ENCODE measurements around the gene MINAR1. TPM values are rescaled to one million over a fixed set of nuclear protein-coding genes. Genes with fewer than 3 reads are reported as not detected.

The MINAR1 gene, protein sequence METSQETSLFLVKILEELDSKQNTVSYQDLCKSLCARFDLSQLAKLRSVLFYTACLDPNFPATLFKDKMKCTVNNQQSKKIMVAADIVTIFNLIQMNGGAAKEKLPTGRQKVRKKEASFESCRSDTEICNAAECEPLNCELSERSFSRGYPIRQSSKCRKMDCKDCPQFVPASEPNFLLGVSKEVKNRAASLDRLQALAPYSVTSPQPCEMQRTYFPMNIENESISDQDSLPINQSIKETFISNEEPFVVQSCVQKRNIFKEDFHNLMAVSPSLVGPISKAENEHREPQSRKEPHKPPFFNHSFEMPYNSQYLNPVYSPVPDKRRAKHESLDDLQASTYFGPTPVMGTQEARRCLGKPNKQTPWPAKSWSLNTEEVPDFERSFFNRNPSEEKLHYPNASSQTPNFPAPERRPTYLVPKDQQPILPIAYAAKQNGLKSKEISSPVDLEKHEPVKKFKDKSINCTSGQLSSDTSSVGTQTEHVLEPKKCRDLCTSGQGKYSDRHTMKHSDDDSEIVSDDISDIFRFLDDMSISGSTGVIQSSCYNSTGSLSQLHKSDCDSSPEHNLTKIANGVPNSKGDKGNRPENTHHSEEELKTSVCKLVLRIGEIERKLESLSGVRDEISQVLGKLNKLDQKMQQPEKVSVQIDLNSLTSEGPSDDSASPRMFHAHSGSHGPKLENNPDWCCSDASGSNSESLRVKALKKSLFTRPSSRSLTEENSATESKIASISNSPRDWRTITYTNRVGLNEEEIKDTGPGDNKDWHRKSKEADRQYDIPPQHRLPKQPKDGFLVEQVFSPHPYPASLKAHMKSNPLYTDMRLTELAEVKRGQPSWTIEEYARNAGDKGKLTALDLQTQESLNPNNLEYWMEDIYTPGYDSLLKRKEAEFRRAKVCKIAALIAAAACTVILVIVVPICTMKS
- 0.87 and 1.5 TPM in 2 replicates for total RNA-seq (ENCODE audit: low replicate concordance)

DNA sequence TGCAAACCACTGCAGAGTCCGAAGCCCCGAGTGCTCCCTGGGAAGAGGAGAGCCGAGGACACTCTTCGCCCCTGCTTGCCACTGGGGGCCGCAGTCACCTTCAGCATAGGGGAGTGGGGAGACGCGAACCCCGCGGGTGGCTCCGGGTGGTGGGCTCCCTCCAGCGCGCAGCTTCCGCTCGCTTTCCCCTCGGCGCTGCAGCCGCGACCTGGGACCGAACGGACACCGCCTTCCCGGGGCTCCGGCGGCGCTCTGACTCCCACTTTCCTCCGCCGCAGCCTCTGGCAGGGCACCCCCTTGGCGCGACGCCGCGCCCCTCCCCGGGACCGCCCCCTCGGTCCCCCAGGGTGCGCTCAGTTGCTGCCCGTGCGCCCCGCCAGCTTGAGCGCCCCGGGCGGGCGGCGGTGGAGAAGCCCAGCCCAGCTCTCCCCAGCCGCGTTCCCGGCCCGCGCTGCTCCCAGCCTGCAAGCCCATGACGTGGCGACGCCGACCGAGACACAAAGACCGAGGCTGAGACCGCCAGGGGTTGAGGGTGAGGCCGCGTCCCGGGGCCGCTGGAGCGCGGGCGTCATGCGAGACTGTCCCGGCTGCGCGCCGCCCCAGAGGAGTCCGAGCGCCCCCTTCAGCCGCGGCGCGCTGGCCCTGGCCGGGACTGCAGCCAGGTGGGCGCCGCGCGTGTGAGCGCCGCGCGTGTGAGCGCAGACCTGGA, at the start of gene MINAR1:
Gene MINAR1 (plus strand): TSS at position 701 of the 709 bp plus-strand sequence. CDS start 23,812 bp downstream, outside the sequence.
- peaks cover 25% of the 10 kb centered on the region for H3K4me1 ChIP-seq
- H3K4me2 ChIP-seq: peak within 1 kb of the TSS; percentile 92
- H3K36me3 ChIP-seq: no peaks in the 10 kb centered on the region
- H3K27me3 ChIP-seq: peaks cover 100% of the 10 kb centered on the region
- Mint-ChIP-seq H3K36me3 (no peaks in the 10 kb centered on the region), H3K27ac (no peak within 1 kb of the TSS), H3K27me3 (ENCODE audit: insufficient read depth, low read depth) (peaks cover 55% of the 10 kb centered on the region), H3K4me1 (peaks cover 27% of the 10 kb centered on the region), H3K4me3 (peak within 1 kb of the TSS; percentile 84), H3K9me3 (no peaks in the 10 kb centered on the region)
- peak; percentile 78 for TF ChIP-seq EZH2phosphoT487 (IDR thresholded peaks at IDR 0.05)
- TF ChIP-seq, protein P1, sequence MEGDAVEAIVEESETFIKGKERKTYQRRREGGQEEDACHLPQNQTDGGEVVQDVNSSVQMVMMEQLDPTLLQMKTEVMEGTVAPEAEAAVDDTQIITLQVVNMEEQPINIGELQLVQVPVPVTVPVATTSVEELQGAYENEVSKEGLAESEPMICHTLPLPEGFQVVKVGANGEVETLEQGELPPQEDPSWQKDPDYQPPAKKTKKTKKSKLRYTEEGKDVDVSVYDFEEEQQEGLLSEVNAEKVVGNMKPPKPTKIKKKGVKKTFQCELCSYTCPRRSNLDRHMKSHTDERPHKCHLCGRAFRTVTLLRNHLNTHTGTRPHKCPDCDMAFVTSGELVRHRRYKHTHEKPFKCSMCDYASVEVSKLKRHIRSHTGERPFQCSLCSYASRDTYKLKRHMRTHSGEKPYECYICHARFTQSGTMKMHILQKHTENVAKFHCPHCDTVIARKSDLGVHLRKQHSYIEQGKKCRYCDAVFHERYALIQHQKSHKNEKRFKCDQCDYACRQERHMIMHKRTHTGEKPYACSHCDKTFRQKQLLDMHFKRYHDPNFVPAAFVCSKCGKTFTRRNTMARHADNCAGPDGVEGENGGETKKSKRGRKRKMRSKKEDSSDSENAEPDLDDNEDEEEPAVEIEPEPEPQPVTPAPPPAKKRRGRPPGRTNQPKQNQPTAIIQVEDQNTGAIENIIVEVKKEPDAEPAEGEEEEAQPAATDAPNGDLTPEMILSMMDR (IDR thresholded peaks at IDR 0.05): peak; percentile 53
- TF ChIP-seq EZH2 (IDR thresholded peaks at IDR 0.05): peak; percentile 88
- no peaks in the 10 kb centered on the region for H3K9me3 ChIP-seq (ENCODE audit: low read depth)
- peak within 1 kb of the TSS; percentile 65 for H3K4me3 ChIP-seq
- DNase-seq (ENCODE audit: low spot score): peak; percentile 75
- peaks cover 21% of the 10 kb centered on the region for H3F3A ChIP-seq (ENCODE audit: low read depth)
- H3K9ac ChIP-seq: no peak within 1 kb of the TSS
- peaks cover 33% of the 10 kb centered on the region for H4K20me1 ChIP-seq (ENCODE audit: low read depth)
- peak within 1 kb of the TSS; percentile 63 for H2AFZ ChIP-seq (replicated peaks)
- no peak within 1 kb of the TSS for H3K27ac ChIP-seq
- no peaks in the 10 kb centered on the region for H3K79me2 ChIP-seq (ENCODE audit: low read depth)

DNA sequence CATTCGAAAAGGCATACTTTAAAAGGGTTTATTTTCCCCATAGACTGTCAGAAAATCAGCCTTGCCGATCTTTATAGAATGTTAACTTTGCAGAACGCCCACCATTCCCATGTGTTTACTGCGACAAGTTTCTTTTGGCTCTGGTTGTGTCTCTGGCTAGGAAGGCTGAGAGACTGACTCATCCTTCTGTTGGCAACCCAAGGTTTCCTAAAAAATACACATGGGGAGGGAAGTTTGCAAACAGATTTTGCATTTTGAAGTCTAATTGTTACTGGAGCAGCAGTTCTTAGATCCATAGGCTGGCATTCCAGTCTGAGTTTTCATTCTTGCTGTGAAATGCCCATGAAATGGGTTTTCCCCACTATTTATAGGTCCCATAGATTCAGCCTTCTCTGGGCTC, 37.9 kb upstream of the MINAR1 start:
- Histone ChIP-seq H3K27me3 (no peaks in the 10 kb centered on the region), H3K4me1 (no peaks in the 10 kb centered on the region), H3K27ac (no peak overlapping the region), H3K9ac (no peak overlapping the region), H3K4me2 (no peak overlapping the region), H3K79me2 (ENCODE audit: low read depth) (no peaks in the 10 kb centered on the region), H4K20me1 (ENCODE audit: low read depth) (no peaks in the 10 kb centered on the region), H2AFZ (replicated peaks) (no peak overlapping the region), H3K4me3 (no peak overlapping the region), H3K9me3 (ENCODE audit: low read depth) (no peaks in the 10 kb centered on the region), H3F3A (ENCODE audit: low read depth) (no peaks in the 10 kb centered on the region), H3K36me3 (no peaks in the 10 kb centered on the region)
- no peak for TF ChIP-seq EZH2phosphoT487 (IDR thresholded peaks at IDR 0.05)
- TF ChIP-seq, protein P1 (IDR thresholded peaks at IDR 0.05): no peak
- TF ChIP-seq EZH2 (IDR thresholded peaks at IDR 0.05): no peak
- Mint-ChIP-seq H3K27me3 (ENCODE audit: insufficient read depth, low read depth) (peaks cover 1% of the 10 kb centered on the region), H3K4me3 (no peak overlapping the region), H3K36me3 (no peaks in the 10 kb centered on the region), H3K4me1 (no peaks in the 10 kb centered on the region), H3K9me3 (no peaks in the 10 kb centered on the region), H3K27ac (no peak overlapping the region)
- DNase-seq (ENCODE audit: low spot score): no peak

DNA sequence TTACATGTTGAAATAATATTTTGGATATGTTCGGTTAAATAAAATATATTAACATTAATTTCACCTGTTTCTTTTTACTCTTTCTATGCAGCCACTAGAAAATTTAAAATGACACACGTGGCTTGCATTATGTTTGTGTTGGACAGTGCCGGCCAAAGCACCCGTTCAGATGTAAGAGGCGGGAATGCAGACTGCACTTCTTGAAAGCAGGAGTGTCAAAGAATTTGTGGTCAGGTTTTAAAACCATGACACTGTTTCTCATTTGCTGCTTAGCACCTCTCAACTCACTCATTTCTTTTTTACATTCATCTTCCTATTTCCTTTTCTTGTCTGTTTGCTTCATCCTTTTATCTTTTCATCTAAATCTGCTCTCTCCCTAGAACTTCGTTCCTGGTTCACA, 35.3 kb upstream of the MINAR1 start:
- no peaks in the 10 kb centered on the region for H3K36me3 Mint-ChIP-seq
- Histone ChIP-seq H3K27ac (no peak overlapping the region), H4K20me1 (ENCODE audit: low read depth) (no peaks in the 10 kb centered on the region), H3K4me2 (no peak overlapping the region), H3F3A (ENCODE audit: low read depth) (no peaks in the 10 kb centered on the region), H3K79me2 (ENCODE audit: low read depth) (no peaks in the 10 kb centered on the region), H3K27me3 (no peaks in the 10 kb centered on the region), H2AFZ (replicated peaks) (no peak overlapping the region), H3K9me3 (ENCODE audit: low read depth) (no peaks in the 10 kb centered on the region), H3K36me3 (no peaks in the 10 kb centered on the region), H3K4me1 (no peaks in the 10 kb centered on the region), H3K9ac (no peak overlapping the region), H3K4me3 (no peak overlapping the region)
- H3K4me1 Mint-ChIP-seq: no peaks in the 10 kb centered on the region
- TF ChIP-seq, protein P1 (IDR thresholded peaks at IDR 0.05): no peak
- TF ChIP-seq EZH2 (IDR thresholded peaks at IDR 0.05) (no peak), EZH2phosphoT487 (IDR thresholded peaks at IDR 0.05) (no peak)
- H3K27ac Mint-ChIP-seq: no peak overlapping the region
- peaks cover 2% of the 10 kb centered on the region for H3K27me3 Mint-ChIP-seq (ENCODE audit: insufficient read depth, low read depth)
- DNase-seq (ENCODE audit: low spot score): no peak
- H3K9me3 Mint-ChIP-seq: no peaks in the 10 kb centered on the region
- no peak overlapping the region for H3K4me3 Mint-ChIP-seq
